ENCODE data around the gene CXCR5. TPM values are rescaled to one million over a fixed set of nuclear protein-coding genes. Genes with fewer than 3 reads are reported as not detected.

Gene CXCR5
- total RNA-seq, 1 donor, result not detected

DNA sequence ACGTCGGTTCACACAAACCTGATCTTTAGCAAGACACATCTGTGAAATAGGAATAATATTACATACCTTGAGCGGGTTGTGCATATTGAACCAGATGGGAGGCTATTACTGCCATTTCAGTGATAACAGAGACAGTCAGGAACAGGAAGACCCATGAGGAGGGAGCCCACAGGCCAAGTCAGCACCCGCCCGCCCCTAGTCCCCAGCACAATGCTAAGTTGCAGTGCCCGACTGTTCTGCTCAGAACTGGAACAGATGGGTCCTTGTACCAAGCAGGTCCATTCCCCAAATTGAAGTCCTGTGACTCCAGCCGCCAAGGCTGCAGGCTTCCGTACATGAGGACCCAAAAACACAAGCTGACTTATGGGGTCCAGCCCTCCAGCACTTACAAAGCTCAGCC lies 9.3 kb downstream of the CXCR5 start:
- TF ChIP-seq, protein P1, sequence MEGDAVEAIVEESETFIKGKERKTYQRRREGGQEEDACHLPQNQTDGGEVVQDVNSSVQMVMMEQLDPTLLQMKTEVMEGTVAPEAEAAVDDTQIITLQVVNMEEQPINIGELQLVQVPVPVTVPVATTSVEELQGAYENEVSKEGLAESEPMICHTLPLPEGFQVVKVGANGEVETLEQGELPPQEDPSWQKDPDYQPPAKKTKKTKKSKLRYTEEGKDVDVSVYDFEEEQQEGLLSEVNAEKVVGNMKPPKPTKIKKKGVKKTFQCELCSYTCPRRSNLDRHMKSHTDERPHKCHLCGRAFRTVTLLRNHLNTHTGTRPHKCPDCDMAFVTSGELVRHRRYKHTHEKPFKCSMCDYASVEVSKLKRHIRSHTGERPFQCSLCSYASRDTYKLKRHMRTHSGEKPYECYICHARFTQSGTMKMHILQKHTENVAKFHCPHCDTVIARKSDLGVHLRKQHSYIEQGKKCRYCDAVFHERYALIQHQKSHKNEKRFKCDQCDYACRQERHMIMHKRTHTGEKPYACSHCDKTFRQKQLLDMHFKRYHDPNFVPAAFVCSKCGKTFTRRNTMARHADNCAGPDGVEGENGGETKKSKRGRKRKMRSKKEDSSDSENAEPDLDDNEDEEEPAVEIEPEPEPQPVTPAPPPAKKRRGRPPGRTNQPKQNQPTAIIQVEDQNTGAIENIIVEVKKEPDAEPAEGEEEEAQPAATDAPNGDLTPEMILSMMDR (IDR thresholded peaks at IDR 0.05; ENCODE audit: insufficient read depth, low read length), result no peak
- no peak for DNase-seq (ENCODE audit: low read depth)

DNA sequence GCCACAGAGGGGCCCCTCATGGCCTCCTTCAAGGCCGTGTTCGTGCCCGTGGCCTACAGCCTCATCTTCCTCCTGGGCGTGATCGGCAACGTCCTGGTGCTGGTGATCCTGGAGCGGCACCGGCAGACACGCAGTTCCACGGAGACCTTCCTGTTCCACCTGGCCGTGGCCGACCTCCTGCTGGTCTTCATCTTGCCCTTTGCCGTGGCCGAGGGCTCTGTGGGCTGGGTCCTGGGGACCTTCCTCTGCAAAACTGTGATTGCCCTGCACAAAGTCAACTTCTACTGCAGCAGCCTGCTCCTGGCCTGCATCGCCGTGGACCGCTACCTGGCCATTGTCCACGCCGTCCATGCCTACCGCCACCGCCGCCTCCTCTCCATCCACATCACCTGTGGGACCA lies 10.0 kb downstream of the CXCR5 start:
- no peak for DNase-seq (ENCODE audit: low read depth)
- H3K4me3 ChIP-seq (ENCODE audit: low read depth, low read length), result no peak overlapping the region
- TF ChIP-seq, protein P1 (IDR thresholded peaks at IDR 0.05; ENCODE audit: insufficient read depth, low read length), result no peak

More for the DNA sequence above, 9.3 kb downstream of the CXCR5 start:
- H3K4me3 ChIP-seq (ENCODE audit: low read depth, low read length), result no peak overlapping the region

- H3K4me3 ChIP-seq (ENCODE audit: low read depth, low read length), result no peak overlapping the region
- TF ChIP-seq, protein P1 (IDR thresholded peaks at IDR 0.05; ENCODE audit: insufficient read depth, low read length), result no peak
- DNase-seq (ENCODE audit: low read depth), result no peak
Observed at GRCh38 chr11:118894192-118894591, 10.5 kb downstream of the CXCR5 start.

- no peak for DNase-seq (ENCODE audit: low read depth)
Observed at GRCh38 chr11:118895093-118896039, 11.7 kb downstream of the CXCR5 start.

GRCh38 chr11:118896472-118896913 lies 12.8 kb downstream of the CXCR5 start:
- TF ChIP-seq, protein P1 (IDR thresholded peaks at IDR 0.05; ENCODE audit: insufficient read depth, low read length), result no peak
- no peak for DNase-seq (ENCODE audit: low read depth)

More at GRCh38 chr11:118895093-118896039, 11.7 kb downstream of the CXCR5 start:
- TF ChIP-seq, protein P1 (IDR thresholded peaks at IDR 0.05; ENCODE audit: insufficient read depth, low read length), result no peak
- H3K4me3 ChIP-seq (ENCODE audit: low read depth, low read length), result no peak overlapping the region

GRCh38 chr11:118896921-118897591 lies 13.4 kb downstream of the CXCR5 start:
- TF ChIP-seq, protein P1 (IDR thresholded peaks at IDR 0.05; ENCODE audit: insufficient read depth, low read length), result no peak
- no peak for DNase-seq (ENCODE audit: low read depth)
- H3K4me3 ChIP-seq (ENCODE audit: low read depth, low read length), result no peak overlapping the region

More at GRCh38 chr11:118896472-118896913, 12.8 kb downstream of the CXCR5 start:
- no peak overlapping the region for H3K4me3 ChIP-seq (ENCODE audit: low read depth, low read length)
